Left ventricle myocardium inferior (tissue), 1 donor: ENCODE data around the gene FZD1. TPM values are rescaled to one million over a fixed set of nuclear protein-coding genes. Genes with fewer than 3 reads are reported as not detected.

Experiments used
- DNase-seq: peaks from one replicate; pipeline ENCODE4 v3.0.0-alpha.2; 2020
- H3K27ac ChIP-seq: fragments of 200-600 bp; replicated peaks from 2 replicates; pipeline ENCODE4 v1.8.0; 2021
- H3K27me3 ChIP-seq: fragments of 200-600 bp; 2 replicates; pipeline ENCODE4 v1.8.0; 2021; ENCODE audit warnings: low read depth
- H3K36me3 ChIP-seq: fragments of 200-600 bp; 2 replicates; pipeline ENCODE4 v1.8.0; 2021
- H3K4me1 ChIP-seq: fragments of 200-600 bp; 2 replicates; pipeline ENCODE4 v1.8.0; 2021
- H3K4me3 ChIP-seq: fragments of 200-600 bp; 2 replicates; pipeline ENCODE4 v1.8.0; 2021; ENCODE audit warnings: mild to moderate bottlenecking, moderate library complexity
- H3K9me3 ChIP-seq: fragments of 200-600 bp; replicated peaks from 2 replicates; pipeline ENCODE4 v1.8.0; 2021
- CTCF ChIP-seq: fragments of 200-600 bp; IDR thresholded peaks from 2 replicates; pipeline ENCODE4 v1.8.0; 2021; ENCODE audit warnings: antibody characterized with exemption, mild to moderate bottlenecking, borderline replicate concordance
- intact Hi-C: fragments of 100-400 bp; cut with micrococcal nuclease; formaldehyde crosslinking; loops from one replicate; pipeline ENCODE4 v1.11.0; 2022
- total RNA-seq: library from RNA; stranded (reverse); fragmentation: NEBNext Ultra II Directional; extraction: Animal tissue kit (Norgen Biotek cat#: 25700); gene quantifications from one replicate; pipeline ENCODE4 v1.2.1, GENCODE V29; 2021
- donor health status: DM: no; HTN: yes; CAD: no; lungs with severe emphysema.

Gene FZD1
- total RNA-seq, 1 donor from 2014 or later, result 14.1 TPM

- Histone ChIP-seq H3K27ac (no peak overlapping the region), H3K9me3 (no peaks in the 10 kb centered on the region), H3K27me3 (peaks cover 6% of the 10 kb centered on the region), H3K4me1 (no peaks in the 10 kb centered on the region), H3K4me3 (no peak overlapping the region), H3K36me3 (no peaks in the 10 kb centered on the region)
- intact Hi-C loops, result no loop called here
- TF ChIP-seq CTCF, result no peak
- DNase-seq, result no peak
Measured at GRCh38 chr7:91292506-91292905, 28.3 kb downstream of the FZD1 start.

GRCh38 chr7:91293136-91293535, 28.9 kb downstream of the FZD1 start:
- H3K4me1 ChIP-seq, result no peaks in the 10 kb centered on the region
- no peak overlapping the region for H3K27ac ChIP-seq
- no peak overlapping the region for H3K4me3 ChIP-seq
- TF ChIP-seq CTCF, result no peak
- DNase-seq, result no peak
- intact Hi-C loops, result no loop called here
- H3K9me3 ChIP-seq, result no peaks in the 10 kb centered on the region
- H3K27me3 ChIP-seq, result peaks cover 6% of the 10 kb centered on the region
- no peaks in the 10 kb centered on the region for H3K36me3 ChIP-seq

GRCh38 chr7:91293840-91294239, 29.6 kb downstream of the FZD1 start:
- H3K9me3 ChIP-seq, result no peaks in the 10 kb centered on the region
- TF ChIP-seq CTCF, result no peak
- no peak overlapping the region for H3K4me3 ChIP-seq
- H3K36me3 ChIP-seq, result no peaks in the 10 kb centered on the region
- no peaks in the 10 kb centered on the region for H3K4me1 ChIP-seq
- intact Hi-C loops, result no loop called here
- no peak for DNase-seq
- H3K27ac ChIP-seq, result no peak overlapping the region
- H3K27me3 ChIP-seq, result peaks cover 6% of the 10 kb centered on the region

- Histone ChIP-seq H3K9me3 (no peaks in the 10 kb centered on the region), H3K27me3 (peaks cover 6% of the 10 kb centered on the region), H3K27ac (no peak overlapping the region), H3K4me1 (no peaks in the 10 kb centered on the region), H3K4me3 (no peak overlapping the region), H3K36me3 (no peaks in the 10 kb centered on the region)
- intact Hi-C loops, result no loop called here
- TF ChIP-seq CTCF, result no peak
- DNase-seq, result no peak
Measured at GRCh38 chr7:91294639-91295220, 30.5 kb downstream of the FZD1 start.

GRCh38 chr7:91295576-91295975, 31.3 kb downstream of the FZD1 start:
- no peak for DNase-seq
- H3K9me3 ChIP-seq, result no peaks in the 10 kb centered on the region
- TF ChIP-seq CTCF, result no peak
- H3K27ac ChIP-seq, result no peak overlapping the region
- no peaks in the 10 kb centered on the region for H3K36me3 ChIP-seq
- peaks cover 6% of the 10 kb centered on the region for H3K27me3 ChIP-seq
- no peak overlapping the region for H3K4me3 ChIP-seq
- no peaks in the 10 kb centered on the region for H3K4me1 ChIP-seq
- intact Hi-C loops, result no loop called here
